HEK293T (cell line): ENCODE results near the gene APLNR.

Experiments used
- ARNT ChIP-seq: fragments of 450-650 bp; IDR thresholded peaks from 2 replicates; pipeline ENCODE4 v1.6.1; 2017; ENCODE audit warnings: mild to moderate bottlenecking
- BHLHE40 ChIP-seq: fragments of 450-650 bp; IDR thresholded peaks from 2 replicates; pipeline ENCODE4 v1.6.1; 2016; ENCODE audit warnings: mild to moderate bottlenecking, moderate library complexity, borderline replicate concordance
- CTBP1 ChIP-seq: fragments of 450-650 bp; IDR thresholded peaks from 2 replicates; pipeline ENCODE4 v1.6.1; 2016; ENCODE audit warnings: borderline replicate concordance
- FOXM1 ChIP-seq: fragments of 450-650 bp; IDR thresholded peaks from 2 replicates; pipeline ENCODE4 v1.6.1; 2017; ENCODE audit warnings: mild to moderate bottlenecking, borderline replicate concordance
- HDGF ChIP-seq: fragments of 450-650 bp; IDR thresholded peaks from 2 replicates; pipeline ENCODE4 v1.6.1; 2017; ENCODE audit warnings: antibody characterized with exemption, borderline replicate concordance
- LEF1 ChIP-seq: fragments of 450-650 bp; IDR thresholded peaks from 2 replicates; pipeline ENCODE4 v1.6.1; 2017; ENCODE audit warnings: mild to moderate bottlenecking, borderline replicate concordance
- SP1 ChIP-seq: fragments of 450-650 bp; IDR thresholded peaks from 2 replicates; pipeline ENCODE4 v1.6.1; 2017
- ZNF384 ChIP-seq: fragments of 450-650 bp; IDR thresholded peaks from 2 replicates; pipeline ENCODE4 v1.6.1; 2016

DNA sequence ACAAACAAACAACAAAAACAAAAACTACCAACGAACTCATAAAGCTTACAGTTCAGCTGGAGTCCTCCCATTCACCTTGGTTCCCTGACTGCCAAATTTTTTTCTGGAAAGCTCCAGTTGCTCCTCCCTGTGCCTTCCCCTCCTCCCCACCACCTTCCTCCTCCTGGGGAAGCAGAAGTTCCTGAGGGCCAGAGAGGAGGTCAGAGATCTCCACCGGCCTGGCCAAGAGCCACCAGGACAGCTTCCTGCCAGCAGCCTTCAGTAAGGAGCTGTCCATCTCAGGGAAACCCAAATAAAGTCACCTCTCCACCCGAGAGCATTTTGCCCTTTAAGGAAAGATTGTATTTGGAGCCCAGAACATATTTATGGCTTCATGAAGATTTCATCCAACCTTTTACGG is 20.0 kb downstream of the APLNR start:
- no peak for TF ChIP-seq CTBP1
- TF ChIP-seq ARNT, result no peak
- TF ChIP-seq BHLHE40, result no peak
- TF ChIP-seq FOXM1, result no peak
- TF ChIP-seq LEF1, result no peak
- TF ChIP-seq ZNF384, result no peak
- TF ChIP-seq HDGF, result no peak
- TF ChIP-seq SP1, result no peak
